Measurements from ENCODE around the gene SLFNL1.
A peak's percentile ranks its signal among the peaks of the same experiment; 100 is the strongest.

SLFNL1 gene

DNA sequence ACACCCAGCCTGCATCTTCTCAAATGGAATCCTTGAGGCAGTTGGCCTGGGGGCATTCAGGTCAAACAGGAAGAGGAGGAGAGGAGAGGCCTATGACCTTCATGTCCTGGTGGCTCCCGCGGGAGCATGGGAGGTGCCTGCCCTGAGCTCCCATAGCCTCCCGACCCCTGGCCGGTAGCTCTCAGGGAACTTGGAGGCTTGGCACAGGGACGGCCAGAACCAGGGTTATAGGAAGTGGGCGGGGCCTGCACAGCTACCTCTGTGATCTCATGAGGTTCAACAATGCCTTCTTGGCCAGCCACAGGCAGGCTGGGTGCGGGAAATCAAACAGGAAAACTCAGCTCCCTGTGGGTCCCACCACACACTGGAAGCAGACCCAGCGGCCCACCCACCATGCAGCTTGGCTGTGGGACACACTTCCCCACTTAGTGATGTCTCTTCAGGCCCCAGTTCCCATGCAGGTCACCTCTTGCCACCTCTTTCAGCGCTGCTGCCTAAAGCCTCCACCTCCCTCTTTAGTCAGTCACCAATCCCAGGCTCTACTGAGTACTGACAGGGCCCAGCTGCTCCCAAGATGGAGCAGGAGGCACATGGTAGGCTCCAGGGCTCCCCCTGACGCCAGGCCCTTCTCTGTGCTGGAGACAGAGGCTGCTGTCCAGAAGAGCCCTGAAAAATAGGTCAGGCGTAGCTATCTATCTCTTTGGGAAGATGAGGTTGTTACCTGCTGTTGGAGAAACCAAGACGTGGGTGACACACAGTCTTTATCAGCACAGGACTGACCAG lies at the start of gene SLFNL1:
Gene SLFNL1, minus strand, starts transcription at position 200 of the 783 bp plus-strand sequence. CDS start 1,065 bp downstream, outside the sequence.
- DNase-seq (ENCODE audit: low spot score), result no peak

DNA sequence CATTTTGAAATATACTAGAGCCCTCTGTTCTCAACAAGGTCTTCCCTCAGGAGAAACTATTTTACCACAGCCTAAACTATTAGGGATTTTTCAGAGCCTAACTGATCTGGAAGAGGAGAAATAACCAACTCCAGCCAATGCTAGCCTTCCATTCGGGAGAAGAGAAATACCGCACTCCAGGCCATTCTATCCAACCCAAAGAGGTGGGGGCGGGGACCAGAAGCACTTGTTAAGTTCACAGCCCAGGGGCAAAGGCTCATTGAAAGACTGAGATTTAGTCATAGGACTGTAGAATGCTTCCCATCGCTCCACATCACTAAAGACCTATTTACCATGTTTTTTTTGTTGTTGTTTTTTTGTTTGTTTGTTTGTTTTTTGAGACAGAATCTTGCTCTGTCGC lies 35.4 kb upstream of the SLFNL1 start:
- DNase-seq (ENCODE audit: low spot score), result no peak

DNA sequence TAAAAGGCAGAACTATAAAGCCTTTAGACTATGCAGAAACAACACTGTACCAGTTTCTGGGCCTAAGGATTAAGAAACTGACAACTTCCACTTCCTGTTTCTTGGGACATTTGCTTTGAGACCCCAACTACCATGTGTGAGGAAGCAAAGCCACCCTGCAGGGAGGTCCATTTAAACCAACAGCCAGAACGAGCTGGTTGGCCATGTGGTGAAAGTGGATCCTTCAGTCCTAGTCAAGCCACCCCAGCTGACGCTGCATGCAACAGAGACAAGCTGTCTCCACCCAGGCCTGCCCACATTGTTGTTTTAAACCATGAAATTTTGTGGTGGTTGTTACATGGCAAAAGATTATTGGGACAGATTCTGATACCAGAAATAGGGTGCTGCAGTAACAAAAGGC lies 31.8 kb upstream of the SLFNL1 start:
- DNase-seq (ENCODE audit: low spot score), result no peak

DNA sequence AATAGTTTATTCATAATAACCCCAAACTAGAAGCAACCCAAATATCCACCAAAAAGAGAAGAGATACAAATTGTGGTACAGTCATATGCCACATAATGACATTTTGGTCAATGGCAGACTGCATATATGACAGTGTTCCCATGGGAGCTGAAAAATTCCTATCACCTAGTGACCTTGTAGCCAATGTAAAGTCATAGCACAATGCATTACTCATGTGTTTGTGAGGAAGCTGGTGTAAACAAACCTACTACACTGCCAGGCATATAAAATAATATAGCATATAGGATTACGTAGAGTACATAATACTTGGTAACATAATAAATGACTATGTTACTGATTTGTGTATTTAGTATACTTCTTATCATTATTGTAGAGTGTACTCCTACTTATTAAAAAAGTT lies 29.5 kb upstream of the SLFNL1 start:
- peak; percentile 57 for DNase-seq (ENCODE audit: low spot score)

DNA sequence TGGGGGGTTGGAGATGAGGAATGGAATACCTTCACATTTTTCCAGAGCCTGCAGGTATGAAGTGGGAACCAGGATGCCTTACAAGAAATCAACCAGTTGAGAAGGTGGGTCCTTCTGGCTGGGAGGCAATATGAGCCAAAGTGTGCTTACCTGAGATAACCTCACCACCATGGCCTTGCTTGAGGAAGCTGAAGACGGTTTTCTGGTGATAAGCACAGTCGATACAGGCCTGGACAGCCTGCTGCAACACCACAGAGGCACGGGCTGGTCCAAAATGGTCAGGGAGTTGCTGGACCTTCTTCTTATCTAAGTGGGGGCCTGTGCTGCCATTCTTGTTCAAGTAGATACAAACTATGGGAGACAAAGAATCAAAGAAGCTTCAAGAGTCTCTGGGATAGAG lies 27.0 kb upstream of the SLFNL1 start:
- DNase-seq (ENCODE audit: low spot score), result no peak

DNA sequence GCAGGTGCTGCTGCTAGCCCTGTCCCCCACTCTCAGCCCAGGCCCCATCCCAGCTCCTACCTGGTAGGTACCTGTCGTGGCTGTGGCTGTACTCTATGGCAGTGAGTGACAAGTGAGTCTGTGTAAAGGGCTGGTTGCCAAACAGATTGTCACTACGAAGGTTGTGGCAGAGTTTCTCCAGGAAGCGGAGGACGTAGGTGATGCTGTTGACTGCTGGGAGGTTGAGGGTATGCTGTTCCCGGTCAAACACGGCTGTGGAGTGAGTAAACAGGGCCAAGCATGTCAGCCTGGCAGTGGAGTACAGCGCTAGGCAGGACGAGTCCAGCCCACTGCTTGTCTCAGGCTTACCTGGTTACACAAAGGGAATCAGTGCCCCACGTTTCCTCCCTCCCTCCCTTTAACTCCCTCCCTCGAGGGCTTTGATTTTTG lies 24.8 kb upstream of the SLFNL1 start:
- DNase-seq (ENCODE audit: low spot score), result no peak

DNA sequence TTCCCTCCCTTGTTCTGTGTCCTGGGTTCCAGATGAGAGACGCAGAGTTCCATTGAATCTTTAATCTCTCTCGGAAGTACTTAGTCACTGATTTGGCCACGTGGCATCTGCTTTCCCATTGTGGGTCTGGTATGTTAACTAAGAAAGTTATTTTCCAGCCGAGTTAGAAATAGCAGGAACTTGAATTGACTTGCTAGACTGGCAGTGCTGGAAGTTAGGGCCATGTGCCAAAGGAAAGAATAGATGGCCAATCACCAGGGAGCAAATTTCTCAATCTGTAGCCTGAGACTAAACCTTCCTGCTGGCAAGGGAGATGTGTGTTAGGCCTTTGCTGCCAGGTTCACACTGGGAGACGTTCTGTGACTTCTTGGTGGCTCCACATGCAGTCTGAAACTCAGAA lies 24.2 kb upstream of the SLFNL1 start:
- DNase-seq (ENCODE audit: low spot score), result no peak

DNA sequence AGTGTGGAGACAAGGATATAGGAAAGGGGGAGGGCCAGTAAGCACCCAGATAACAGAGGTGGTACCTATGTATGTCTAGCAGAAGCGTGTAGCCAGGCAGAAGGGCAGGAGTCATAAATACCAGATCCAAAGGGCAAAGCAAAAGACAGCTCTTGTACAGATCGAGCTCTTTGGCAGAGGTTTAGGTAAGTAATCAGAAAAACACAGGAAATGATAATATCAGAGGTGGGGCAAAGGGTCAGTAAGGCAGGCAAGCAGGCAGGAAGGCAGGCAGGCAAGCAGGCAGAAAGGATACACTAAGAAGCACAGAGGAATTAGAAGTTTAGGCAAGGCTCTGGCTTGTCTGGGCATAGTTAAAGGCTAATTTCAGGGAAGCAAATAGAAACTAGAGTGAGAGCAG lies 22.7 kb upstream of the SLFNL1 start:
- no peak for DNase-seq (ENCODE audit: low spot score)

DNA sequence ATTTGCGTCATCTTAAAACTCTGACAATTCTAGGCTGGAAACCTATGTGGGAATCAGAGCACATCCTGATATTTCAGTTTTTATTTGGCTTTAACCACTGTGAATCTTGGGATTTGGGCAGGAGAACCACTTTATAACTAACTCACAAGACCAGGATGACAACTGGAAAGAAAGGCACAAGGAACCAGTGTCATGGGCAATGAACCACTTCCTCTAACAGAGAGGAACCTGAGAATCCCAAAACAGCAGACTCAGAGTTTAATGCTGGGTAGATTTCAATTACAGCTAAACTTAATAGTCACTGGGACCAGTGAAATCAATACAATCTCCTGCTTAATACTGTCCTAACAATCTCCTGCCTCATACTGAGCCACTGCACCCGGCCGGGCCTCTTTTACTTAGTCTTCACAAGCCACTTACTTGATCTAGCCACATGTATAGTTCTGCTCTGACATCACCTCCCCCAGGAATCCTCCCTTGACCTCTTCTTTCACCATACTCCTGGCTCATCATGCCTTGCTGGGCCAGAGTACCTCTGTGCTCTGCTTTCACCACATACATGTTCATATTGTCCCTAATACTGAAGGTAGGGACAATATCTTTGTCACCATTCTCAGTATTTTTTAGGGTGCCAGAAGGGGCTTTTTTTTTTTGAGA lies 20.2 kb upstream of the SLFNL1 start:
- no peak for DNase-seq (ENCODE audit: low spot score)

DNA sequence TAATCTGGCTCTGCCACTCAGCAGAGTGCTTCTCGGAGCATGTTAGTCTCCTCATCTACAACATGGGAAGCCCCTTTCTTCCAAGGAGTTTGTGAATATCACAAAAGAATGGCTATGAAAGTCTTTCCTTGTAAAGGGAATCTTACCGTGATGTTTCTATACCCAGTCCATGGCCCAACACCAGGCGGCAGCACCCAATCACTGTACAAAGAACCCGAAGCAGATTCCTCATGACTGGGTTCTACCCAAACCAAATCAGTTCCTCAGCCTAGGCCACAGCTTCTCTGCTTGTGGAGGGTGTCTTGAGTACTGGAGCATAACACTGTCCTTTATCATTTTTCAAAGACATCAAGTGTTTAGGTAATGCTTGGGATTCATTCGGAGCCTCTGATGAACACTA lies 16.6 kb upstream of the SLFNL1 start:
- no peak for DNase-seq (ENCODE audit: low spot score)

DNA sequence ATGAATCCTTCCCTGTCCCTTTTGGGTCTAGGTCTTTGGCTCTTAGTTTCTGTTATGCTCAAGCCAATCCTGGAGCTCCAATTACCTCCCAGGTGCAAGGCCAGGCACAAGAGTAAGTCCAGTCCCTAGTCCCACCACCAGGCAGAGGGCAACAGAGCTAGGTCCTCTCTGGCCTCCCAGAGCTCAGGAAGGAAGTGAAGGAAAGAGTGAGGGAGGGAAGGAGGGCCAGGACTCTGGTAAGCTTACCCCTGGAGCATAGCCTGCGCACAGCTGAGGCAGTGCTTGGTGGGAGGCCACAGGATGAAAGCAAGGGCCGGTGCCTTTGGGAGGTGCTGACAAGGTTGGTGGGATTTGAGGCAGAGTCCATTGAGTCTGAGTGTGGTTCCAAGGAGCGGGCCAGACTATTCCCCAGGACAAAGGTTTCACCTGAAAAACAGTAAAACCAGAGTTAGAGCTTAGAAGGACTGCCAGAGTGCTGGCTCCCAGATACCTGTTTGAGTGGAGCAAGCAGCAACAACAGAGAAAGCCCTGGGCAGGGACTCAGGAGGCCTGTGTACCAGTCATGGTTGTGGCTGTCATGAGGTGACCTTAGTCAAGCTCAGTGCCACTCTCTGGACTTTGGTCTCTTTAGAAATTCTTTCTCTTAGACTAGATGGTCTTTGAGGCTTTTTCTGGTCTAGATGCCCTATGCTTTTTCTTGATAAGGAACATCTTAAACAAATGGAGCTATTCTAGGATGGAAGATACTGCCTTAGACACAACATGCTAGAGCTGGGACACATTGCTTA lies 15.8 kb upstream of the SLFNL1 start:
- DNase-seq (ENCODE audit: low spot score), result no peak

DNA sequence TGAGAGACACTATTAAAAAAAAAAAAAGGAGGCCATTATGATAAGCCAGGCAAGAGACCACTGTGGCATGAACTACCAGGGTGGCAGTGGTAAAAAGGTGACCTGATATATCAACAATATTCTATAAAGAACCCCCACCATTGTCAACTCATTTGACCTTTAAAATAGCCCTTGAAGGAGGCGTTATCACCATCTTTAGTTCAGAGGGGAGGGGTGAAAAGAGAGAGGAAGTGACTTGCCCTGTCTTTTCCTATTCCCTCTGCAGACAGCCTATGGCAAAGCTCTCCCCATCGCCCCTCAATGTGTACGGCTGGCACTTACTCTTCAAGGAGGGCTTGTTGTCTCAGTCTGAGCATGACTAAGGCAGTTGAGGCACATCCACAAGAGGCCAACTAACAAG lies 11.7 kb upstream of the SLFNL1 start:
- no peak for DNase-seq (ENCODE audit: low spot score)

DNA sequence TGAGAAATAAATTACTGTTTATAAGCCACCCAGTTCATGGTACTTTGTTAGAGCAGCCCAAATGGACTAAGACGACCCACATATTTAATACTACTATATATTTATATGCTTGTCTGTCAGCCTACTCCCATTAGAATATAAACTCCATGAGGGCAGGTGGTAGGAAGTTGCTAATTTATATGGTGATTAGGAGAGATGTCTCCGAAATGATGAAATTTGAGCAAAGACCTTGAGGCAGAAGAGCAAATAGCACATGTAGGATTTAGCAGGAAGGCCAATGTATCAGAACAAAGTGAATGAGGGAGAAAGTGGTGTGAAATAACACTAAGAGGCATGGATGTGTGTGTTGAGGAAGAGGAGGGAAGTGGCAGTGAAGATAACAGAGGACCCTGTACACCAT lies 10.6 kb upstream of the SLFNL1 start:
- no peak for DNase-seq (ENCODE audit: low spot score)

DNA sequence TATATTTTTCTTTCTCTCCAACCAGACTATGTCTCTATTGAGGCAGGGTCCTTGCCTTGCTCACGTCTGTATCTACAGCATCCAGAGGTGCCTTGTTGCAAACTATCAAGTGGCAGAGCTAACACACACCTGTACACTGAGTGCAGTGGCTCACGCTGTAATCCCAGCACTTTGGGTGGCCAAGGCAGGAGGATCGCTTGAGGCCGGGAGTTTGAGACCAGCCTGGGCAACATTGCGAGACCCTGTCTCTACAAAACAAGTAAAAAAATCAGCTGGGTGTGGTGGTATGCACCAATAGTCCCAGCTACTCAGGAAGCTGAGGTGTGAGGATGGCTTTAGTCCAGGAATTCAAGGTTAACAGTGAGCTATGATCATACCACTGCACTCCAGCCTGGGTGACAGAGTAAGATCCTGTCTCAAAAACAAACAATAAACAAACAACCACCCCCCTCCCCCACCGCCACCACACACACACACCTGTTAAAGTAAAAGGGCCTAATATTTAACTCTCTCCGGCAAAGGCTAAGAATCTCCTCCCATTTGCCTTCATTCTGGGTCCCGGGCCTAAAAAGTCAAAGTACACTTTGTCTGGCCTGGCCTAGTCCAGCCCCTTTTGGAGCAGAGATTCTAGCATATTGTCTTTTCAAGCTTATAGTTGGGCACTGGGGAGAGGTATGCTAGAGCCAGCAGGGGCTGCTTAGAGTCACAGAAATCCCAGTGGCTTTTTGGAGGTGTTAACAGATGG lies 9.5 kb upstream of the SLFNL1 start:
- no peak for DNase-seq (ENCODE audit: low spot score)

DNA sequence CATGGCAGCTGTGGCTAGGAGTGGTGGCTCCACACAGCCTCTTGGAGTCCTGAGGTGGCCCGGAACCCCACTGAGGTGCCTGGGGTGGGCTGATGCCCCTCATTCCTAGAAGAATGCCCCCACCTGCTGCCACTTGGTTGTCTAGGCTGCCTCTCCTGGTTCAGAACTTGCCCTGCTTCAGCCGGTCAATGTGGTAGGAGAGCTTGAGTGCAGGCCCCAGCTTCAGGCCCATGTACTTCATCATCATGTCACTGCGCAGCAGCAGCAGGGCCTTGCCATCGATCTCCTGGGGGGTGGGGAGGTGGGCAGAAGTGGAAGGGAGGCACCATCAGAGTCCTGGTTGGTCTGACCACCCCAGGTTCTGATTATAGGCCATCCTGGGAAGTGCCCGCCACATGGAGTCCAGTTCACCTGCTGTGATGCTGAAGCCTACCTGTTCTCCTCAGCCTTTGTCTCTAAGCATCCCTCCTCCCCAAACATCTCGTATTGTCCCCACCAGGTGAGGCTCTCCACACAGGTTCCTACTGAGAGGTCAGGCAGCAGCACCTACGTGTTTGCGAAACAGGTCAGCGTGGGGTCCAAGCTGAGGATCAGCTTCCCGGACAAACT lies 6.6 kb upstream of the SLFNL1 start:
- DNase-seq (ENCODE audit: low spot score), result no peak

DNA sequence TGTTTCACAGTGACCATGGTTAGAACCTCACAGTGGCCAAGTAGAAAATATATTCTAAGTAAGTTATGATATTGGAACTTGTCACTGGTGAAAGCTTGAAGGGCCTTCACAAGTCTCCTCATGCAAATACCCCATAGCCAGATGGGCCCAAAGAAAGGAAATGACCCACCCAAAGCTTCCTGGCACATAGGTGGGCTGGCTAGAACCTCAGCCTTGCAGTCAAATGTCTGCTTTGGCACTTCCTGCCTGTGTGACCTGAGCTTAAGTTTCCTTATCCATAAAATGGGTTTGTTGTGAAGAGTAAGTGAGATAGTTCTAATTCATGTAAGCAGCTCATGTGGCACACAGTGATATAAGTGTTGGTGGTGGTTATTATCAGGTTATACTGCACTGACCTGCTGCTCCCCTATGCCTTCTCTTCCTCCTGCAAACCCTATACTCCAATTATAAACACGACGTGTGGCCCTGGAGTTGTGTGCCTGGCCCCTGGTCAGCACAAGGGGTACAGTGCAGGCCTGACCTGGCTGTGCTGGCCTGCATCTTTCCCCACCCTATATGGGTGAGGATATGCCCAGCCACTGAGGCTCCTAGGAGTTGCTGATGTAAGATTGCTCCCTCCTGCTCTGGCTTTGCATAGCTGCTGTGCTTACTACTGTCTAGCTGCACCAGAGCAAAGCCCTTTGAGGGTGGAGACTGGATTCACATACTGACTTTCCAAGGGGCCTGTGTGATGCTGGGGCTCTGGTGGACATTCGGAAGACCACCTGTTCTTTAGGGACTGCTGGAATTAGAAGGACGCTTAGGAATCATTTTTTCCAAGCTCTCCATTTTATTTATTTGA lies 4.7 kb upstream of the SLFNL1 start:
- DNase-seq (ENCODE audit: low spot score), result no peak

DNA sequence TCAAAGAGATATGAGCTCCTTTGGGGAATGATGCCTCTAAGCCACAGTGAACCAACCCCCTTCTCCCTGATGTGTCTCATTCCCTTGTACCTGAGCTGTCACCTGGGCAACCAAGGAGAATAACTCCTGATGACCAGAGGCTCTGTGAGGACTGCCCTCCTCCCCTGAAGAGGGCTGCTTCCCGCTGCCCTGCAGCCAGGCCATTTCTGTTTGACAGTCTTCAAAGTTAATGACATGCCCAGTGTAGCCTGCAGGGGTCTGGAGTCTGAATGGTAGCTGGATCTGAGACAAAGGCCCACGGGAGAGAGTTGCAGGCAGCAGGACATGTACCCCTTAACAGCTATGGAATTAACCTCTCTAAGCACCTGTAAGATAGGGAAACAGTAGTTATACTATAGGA lies 3.4 kb upstream of the SLFNL1 start:
- DNase-seq (ENCODE audit: low spot score), result no peak

DNA sequence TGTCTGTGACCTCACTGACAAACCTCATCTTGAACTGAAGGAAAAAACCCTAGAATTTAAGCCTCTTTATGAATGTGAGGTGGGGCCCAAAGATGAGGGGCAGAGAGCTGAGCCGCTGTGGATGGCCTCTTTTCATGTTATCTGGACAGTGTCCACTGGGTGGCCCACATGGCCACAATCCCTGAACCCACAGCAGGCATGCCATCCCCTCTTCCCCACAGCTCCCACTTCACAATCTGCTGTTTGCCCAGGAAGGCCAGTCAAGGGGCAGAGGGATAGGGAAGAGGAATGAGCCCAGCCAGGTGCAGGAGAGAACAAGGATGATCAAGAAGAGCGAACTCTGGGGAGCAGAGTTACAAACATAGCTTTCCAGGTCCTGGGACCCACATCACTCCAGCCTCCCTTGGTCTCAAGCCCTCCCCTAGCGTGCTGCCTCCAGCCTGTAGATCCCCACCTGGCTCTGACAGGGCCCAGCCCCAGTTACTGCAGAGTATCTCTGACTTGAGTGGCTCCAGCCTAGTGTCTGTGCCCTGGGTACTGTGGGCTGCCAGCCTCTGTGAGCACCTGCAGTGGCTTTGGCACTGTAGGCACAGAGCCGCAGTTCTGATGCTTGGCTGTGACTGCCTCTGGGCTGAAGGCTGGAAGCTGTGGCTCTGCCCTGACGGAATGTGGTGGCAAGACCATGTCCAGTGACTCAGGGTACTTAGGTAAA lies 1.9 kb upstream of the SLFNL1 start:
- DNase-seq (ENCODE audit: low spot score), result no peak

DNA sequence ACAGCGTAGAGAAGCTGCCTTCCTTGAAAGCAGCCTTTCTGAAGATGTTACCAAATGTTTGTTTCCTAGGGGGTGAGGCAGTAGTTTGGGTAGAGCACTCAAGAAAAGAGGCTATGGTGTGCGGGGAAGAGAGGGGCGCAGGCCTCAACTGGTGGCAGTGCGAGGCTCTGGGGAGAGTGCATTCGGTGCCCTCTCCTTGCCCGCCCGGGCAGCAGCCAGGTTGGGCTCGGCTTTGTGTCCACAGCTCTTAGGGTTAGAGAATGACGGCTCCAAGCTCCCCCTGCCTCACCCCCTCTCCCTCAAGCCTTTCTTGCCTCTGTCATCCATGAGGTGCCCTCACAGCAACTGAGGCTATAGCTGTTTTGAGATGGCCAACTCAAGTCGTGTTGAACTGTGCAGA lies 899 bp upstream of the SLFNL1 start:
- no peak for DNase-seq (ENCODE audit: low spot score)

DNA sequence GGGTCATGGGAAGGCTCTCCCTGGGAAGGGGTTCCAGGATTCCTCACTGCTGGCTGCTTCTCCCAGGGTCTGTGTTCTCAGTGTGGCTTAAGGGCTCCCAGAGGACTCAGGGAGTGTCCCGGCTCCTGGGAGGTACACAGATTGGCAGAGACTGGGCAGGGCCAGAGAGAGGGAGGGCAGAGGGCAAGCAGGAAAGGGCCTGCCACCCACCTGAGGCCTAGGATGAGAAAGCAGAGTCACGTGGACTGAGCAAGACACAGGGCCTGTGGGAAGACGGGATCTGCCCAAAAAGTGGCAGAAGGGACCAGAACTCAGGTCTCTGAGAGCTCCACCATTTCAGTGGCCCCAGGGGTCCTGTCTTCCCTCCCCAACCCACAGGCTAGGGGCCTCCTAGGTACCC lies 871 bp downstream of the SLFNL1 start:
- DNase-seq (ENCODE audit: low spot score), result no peak
